Uterus (tissue), 2 donors: ENCODE results near the gene GPT2.

ENCODE experiments used
- CTCF ChIP-seq, 4 experiments: fragments of 200-600 bp in 2 of 4; fragments of 450-650 bp in 2 of 4; sonication (generic) in 2 of 4; IDR thresholded peaks; one replicate each; pipeline ENCODE4 v1.5.1; 2016 to 2019; ENCODE audit warnings: antibody characterized with exemption in 4 of 4, mild to moderate bottlenecking in 2 of 4, moderate library complexity in 1 of 4
- POLR2A ChIP-seq, 2 donors: fragments of 450-650 bp; IDR thresholded peaks; one replicate each; pipeline ENCODE4 v1.6.1; 2016; ENCODE audit warnings: antibody characterized with exemption in 2 of 2, mild to moderate bottlenecking in 1 of 2, moderate library complexity in 1 of 2

- TF ChIP-seq POLR2A (IDR thresholded peaks at IDR 0.05) = no peak
- no peak for TF ChIP-seq CTCF (IDR thresholded peaks at IDR 0.05)
These were observed 53.4 kb downstream of the GPT2 start for GRCh38 chr16:46937536-46937935.
